WERI-Rb-1 (cell line): ENCODE data around the gene DDX19B.
A peak's percentile ranks its signal among the peaks of the same experiment; 100 is the strongest.
"Not testable (repeated sequence)": the region's sequence is repeated elsewhere in the genome, so short reads cannot be mapped to it uniquely, and the experiment has no call there.

Source experiments
- DNase-seq: peaks from one replicate; pipeline ENCODE4 v3.0.0-alpha.2; 2020
- H3K27ac ChIP-seq: fragments of 250-450 bp; sonication (Bioruptor Pico); 2 replicates; pipeline ENCODE4 v1.5.1; 2020; ENCODE audit warnings: mild to moderate bottlenecking, moderate library complexity
- H3K27me3 ChIP-seq: fragments of 250-450 bp; sonication (Bioruptor Pico); 2 replicates; pipeline ENCODE4 v1.5.1; 2021; ENCODE audit warnings: mild to moderate bottlenecking, low read depth, moderate library complexity; ENCODE audit not compliant: insufficient read depth, severe bottlenecking
- H3K36me3 ChIP-seq: fragments of 250-450 bp; sonication (Bioruptor Pico); 2 replicates; pipeline ENCODE4 v1.5.1; 2020; ENCODE audit warnings: mild to moderate bottlenecking, moderate library complexity
- H3K4me3 ChIP-seq: 2 replicates; pipeline ENCODE4 v1.5.1; 2011; ENCODE audit warnings: low read depth, mild to moderate bottlenecking, control low read depth, low read length
- H3K9me3 ChIP-seq: fragments of 250-450 bp; sonication (Bioruptor Pico); 2 replicates; pipeline ENCODE4 v1.5.1; 2021; ENCODE audit warnings: mild to moderate bottlenecking, moderate library complexity; ENCODE audit not compliant: severe bottlenecking
- TF ChIP-seq, protein P1 (sequence below): IDR thresholded peaks from 2 replicates; pipeline ENCODE4 v1.5.1; 2011; ENCODE audit warnings: low read depth, mild to moderate bottlenecking, control low read depth, inconsistent platforms, low read length

Gene DDX19B

DNA sequence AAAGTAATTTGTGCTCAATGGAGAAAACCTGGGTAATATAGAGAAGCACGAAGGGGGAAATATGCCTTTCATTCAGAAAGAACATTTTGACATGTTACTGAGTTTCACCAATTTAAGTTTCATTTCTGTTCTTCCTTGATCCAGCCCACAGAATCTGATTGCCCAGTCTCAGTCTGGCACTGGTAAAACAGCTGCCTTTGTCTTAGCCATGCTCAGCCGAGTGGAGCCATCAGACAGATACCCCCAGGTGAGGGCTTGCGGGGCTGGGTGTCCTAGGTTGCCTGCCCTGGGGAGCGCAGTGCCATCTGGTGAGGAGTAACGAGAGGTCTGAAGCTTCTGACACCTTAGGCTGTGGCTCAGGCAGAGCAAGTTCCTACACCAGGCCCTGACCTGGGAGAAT is 65.4 kb downstream of the DDX19B start:
- H3K27ac ChIP-seq = no peak overlapping the region; the same call in 1 of the 2 replicates
- no peaks in the 10 kb centered on the region for H3K27me3 ChIP-seq
- no peak for DNase-seq
- no peak overlapping the region for H3K4me3 ChIP-seq
- TF ChIP-seq, protein P1, sequence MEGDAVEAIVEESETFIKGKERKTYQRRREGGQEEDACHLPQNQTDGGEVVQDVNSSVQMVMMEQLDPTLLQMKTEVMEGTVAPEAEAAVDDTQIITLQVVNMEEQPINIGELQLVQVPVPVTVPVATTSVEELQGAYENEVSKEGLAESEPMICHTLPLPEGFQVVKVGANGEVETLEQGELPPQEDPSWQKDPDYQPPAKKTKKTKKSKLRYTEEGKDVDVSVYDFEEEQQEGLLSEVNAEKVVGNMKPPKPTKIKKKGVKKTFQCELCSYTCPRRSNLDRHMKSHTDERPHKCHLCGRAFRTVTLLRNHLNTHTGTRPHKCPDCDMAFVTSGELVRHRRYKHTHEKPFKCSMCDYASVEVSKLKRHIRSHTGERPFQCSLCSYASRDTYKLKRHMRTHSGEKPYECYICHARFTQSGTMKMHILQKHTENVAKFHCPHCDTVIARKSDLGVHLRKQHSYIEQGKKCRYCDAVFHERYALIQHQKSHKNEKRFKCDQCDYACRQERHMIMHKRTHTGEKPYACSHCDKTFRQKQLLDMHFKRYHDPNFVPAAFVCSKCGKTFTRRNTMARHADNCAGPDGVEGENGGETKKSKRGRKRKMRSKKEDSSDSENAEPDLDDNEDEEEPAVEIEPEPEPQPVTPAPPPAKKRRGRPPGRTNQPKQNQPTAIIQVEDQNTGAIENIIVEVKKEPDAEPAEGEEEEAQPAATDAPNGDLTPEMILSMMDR = no peak
- H3K9me3 ChIP-seq = no peaks in the 10 kb centered on the region
- H3K36me3 ChIP-seq = peaks cover 79% of the 10 kb centered on the region

DNA sequence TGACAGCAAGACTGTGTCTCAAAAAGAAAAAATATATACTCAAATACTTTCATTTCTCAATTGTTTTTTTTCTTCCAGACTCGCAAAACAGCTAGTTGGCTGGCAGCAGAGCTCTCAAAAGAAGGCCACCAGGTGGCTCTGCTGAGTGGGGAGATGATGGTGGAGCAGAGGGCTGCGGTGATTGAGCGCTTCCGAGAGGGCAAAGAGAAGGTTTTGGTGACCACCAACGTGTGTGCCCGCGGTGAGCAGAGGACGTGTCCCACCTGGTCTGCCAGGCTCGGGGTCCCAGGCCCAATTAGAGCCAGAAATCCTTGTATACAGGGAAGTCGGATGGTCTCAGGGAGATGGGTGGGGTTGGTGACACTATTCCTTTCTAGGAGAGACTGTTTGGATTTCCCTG is 71.2 kb downstream of the DDX19B start:
- H3K27ac ChIP-seq = not testable (repeated sequence)

DNA sequence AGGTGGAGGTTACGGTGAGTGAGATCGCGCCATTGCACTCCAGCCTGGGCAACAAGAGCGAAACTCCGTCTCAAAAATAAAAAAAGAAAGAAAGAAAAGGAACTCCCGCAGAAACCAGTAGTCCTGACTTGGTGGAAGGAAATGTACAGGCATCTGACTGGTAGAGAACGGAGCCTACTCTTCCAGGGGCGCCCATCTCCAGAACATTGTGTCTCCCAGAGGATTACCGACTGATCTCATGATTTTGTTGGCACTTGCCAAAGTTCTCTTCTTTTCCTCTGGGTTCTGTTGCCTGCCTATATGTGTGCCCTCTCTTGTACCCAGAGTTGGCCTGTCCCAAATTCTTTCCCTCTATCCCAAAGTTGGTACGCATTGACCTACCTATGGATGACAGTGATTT is 71.9 kb downstream of the DDX19B start:
- no peaks in the 10 kb centered on the region for H3K27me3 ChIP-seq
- no peak overlapping the region for H3K4me3 ChIP-seq
- H3K9me3 ChIP-seq = no peaks in the 10 kb centered on the region
- DNase-seq = no peak
- TF ChIP-seq, protein P1 = no peak
- no peak overlapping the region for H3K27ac ChIP-seq
- peaks cover 78% of the 10 kb centered on the region for H3K36me3 ChIP-seq

More for the DNA sequence above, 71.2 kb downstream of the DDX19B start:
- DNase-seq = peak; percentile 44
- H3K36me3 ChIP-seq = peaks cover 78% of the 10 kb centered on the region
- H3K27me3 ChIP-seq, H3K4me3 ChIP-seq, H3K9me3 ChIP-seq: not testable (repeated sequence)
- TF ChIP-seq, protein P1 = peak; percentile 40; the same call in 1 of the 2 replicates

DNA sequence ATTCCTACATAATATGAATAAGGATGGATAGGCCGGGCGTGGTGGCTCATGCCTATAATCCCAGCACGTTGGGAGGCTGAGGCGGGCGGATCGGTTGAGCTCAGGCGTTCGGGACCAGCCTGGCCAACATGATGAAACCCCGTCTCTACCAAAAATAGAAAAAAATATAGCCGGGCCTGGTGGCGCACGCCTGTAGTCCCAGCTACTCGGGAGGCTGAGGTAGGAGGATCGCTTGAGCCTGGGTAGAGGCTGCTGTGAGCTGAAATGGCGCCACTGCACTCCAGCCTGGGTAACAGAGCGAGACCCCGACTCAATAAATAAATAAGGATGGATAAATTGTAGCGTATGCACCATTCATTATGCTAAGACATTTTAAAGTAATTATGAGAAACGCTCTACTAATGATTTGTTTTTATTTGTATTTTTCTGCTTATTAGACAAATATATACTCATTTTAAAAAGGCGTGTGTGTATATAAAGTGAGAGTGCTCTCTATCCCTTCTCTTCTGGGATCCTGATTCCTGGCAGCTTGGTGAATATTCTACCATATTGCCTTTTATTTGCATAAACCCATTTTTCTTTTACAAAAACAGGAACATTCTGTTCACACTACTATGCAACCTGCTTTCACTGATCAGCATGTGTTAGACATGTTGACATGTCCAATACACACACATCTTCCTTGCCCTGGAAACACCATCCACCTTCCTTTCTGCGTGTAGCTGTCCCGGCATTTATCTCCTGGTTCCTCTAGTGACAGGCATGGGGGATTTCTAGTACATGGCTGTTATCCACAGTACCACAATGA is 74.1 kb downstream of the DDX19B start:
- Histone ChIP-seq H3K27ac (no peak overlapping the region), H3K36me3 (peaks cover 79% of the 10 kb centered on the region)
- no peak for DNase-seq

DNA sequence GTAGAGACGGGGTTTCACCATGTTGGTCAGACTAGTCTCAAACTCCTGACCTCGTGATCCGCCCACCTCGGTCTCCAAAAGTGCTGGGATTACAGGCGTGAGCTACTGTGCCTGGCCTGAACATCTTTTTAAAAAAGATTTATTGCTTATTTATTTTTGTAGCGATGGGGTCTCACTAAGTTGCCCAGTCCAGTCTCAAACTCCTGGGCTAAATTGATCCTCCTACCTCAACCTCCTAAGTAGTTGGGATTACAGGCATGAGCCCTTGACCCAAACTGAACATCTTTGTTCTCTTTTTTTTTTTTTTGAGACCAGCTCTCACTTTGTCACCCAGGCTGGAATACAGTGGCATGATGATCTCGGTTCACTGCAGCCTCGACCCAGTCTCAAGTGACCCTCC is 75.2 kb downstream of the DDX19B start:
- Histone ChIP-seq H3K36me3 (peaks cover 80% of the 10 kb centered on the region), H3K4me3 (no peak overlapping the region), H3K9me3 (no peaks in the 10 kb centered on the region), H3K27me3 (no peaks in the 10 kb centered on the region), H3K27ac (no peak overlapping the region)
- TF ChIP-seq, protein P1 = no peak
- no peak for DNase-seq

More for the DNA sequence above, 74.1 kb downstream of the DDX19B start:
- Histone ChIP-seq H3K27me3 (no peaks in the 10 kb centered on the region), H3K9me3 (no peaks in the 10 kb centered on the region), H3K4me3 (no peak overlapping the region)
- TF ChIP-seq, protein P1 = no peak
